IMR-90 (cell line): ENCODE data around the gene UPK2. TPM values are rescaled to one million over a fixed set of nuclear protein-coding genes. Genes with fewer than 3 reads are reported as not detected.

Experiments used
- ATAC-seq: fragments of 200-7000 bp; cut with Tn5 transposase; 2 replicates; pipeline ENCODE4 v1.9.1; 2020; ENCODE audit warnings: low read depth, mild to moderate bottlenecking, moderate library complexity
- BruUV-seq: library from RNA; stranded (reverse); fragments of 400-500 nt; replicated peaks from 2 replicates; lab custom pipeline; 2021; lab: Mats Ljungman, UMichigan
- CTCF ChIA-PET: fragments of 300-600 bp; formaldehyde crosslinking; extraction: SDS; loops from one replicate; lab custom pipeline; 2021; ENCODE audit warnings: antibody characterized with exemption; lab: Yijun Ruan, JAX
- POLR2A ChIA-PET: fragments of 300-600 bp; sonication (Branson Sonifier 250); formaldehyde crosslinking; loops from one replicate; lab custom pipeline; 2022; ENCODE audit warnings: antibody characterized with exemption; ENCODE audit not compliant: unreplicated experiment; lab: Charles Lee
- DNase-seq: peaks from one replicate; pipeline ENCODE4 v3.0.0; 2013
- H2AFZ ChIP-seq: replicated peaks from 2 replicates; pipeline ENCODE3; 2013; ENCODE audit warnings: low read length, mild to moderate bottlenecking; ENCODE audit not compliant: poor library complexity
- H2AK5ac ChIP-seq: 2 replicates; pipeline ENCODE4 v1.6.1; 2013; ENCODE audit warnings: low read depth, low read length, inconsistent platforms
- H2AK9ac ChIP-seq: replicated peaks from 2 replicates; pipeline ENCODE3; 2013; ENCODE audit warnings: mild to moderate bottlenecking, low read depth, low read length, moderate library complexity; ENCODE audit not compliant: poor library complexity
- H2BK120ac ChIP-seq: 2 replicates; pipeline ENCODE4 v1.6.1; 2013; ENCODE audit warnings: low read depth, low read length, inconsistent platforms
- H2BK15ac ChIP-seq: 3 replicates; pipeline ENCODE4 v1.6.1; 2013; ENCODE audit warnings: low read depth, low read length, inconsistent platforms
- H2BK20ac ChIP-seq: 2 replicates; pipeline ENCODE4 v1.6.1; 2013; ENCODE audit warnings: low read depth, mild to moderate bottlenecking, inconsistent platforms, low read length, moderate library complexity
- H2BK5ac ChIP-seq: 2 replicates; pipeline ENCODE4 v1.6.1; 2013; ENCODE audit warnings: mild to moderate bottlenecking, low read depth, low read length, inconsistent platforms; ENCODE audit not compliant: poor library complexity, severe bottlenecking
- H3K14ac ChIP-seq: replicated peaks from 2 replicates; pipeline ENCODE4 v1.6.1; 2013; ENCODE audit warnings: low read depth, low read length, inconsistent platforms
- H3K18ac ChIP-seq: 2 replicates; pipeline ENCODE4 v1.6.1; 2013; ENCODE audit warnings: low read depth, low read length, control low read depth
- H3K23ac ChIP-seq: 2 replicates; pipeline ENCODE4 v1.6.1; 2013; ENCODE audit warnings: low read depth, low read length, inconsistent platforms
- H3K27ac ChIP-seq: 2 replicates; pipeline ENCODE4 v1.5.1; 2013; ENCODE audit warnings: mild to moderate bottlenecking, control low read depth, low read length; ENCODE audit not compliant: insufficient read depth
- H3K27me3 ChIP-seq: 2 replicates; pipeline ENCODE4 v1.6.1; 2013; ENCODE audit warnings: low read length; ENCODE audit not compliant: control insufficient read depth, insufficient read depth
- H3K36me3 ChIP-seq: 2 replicates; pipeline ENCODE4 v1.6.1; 2013; ENCODE audit warnings: low read length, mixed read lengths; ENCODE audit not compliant: control insufficient read depth, insufficient read depth
- H3K4ac ChIP-seq: 2 replicates; pipeline ENCODE4 v1.6.1; 2013; ENCODE audit warnings: low read depth, low read length, inconsistent platforms
- H3K4me1 ChIP-seq: 2 replicates; pipeline ENCODE4 v1.6.1; 2013; ENCODE audit warnings: low read length, mixed read lengths; ENCODE audit not compliant: control insufficient read depth, insufficient read depth
- H3K4me2 ChIP-seq: 2 replicates; pipeline ENCODE4 v1.6.1; 2013; ENCODE audit warnings: low read depth, mild to moderate bottlenecking, control low read depth, low read length, moderate library complexity
- H3K4me3 ChIP-seq: 2 replicates; pipeline ENCODE4 v1.5.1; 2013; ENCODE audit warnings: low read depth, mild to moderate bottlenecking, control low read depth, low read length, moderate library complexity; ENCODE audit not compliant: insufficient read depth
- H3K56ac ChIP-seq: 2 replicates; pipeline ENCODE4 v1.6.1; 2013; ENCODE audit warnings: low read length, inconsistent platforms; ENCODE audit not compliant: insufficient read depth; ENCODE audit errors: extremely low read depth
- H3K79me1 ChIP-seq, 2 experiments: 2 replicates each; pipeline ENCODE4 v1.6.1; 2013; ENCODE audit warnings: low read length in 2 of 2, inconsistent platforms in 1 of 2, low read depth in 1 of 2
- H3K9ac ChIP-seq: 2 replicates; pipeline ENCODE4 v1.6.1; 2013; ENCODE audit warnings: low read depth, low read length, control low read depth
- H3K9me1 ChIP-seq: 2 replicates; pipeline ENCODE4 v1.6.1; 2013; ENCODE audit warnings: low read length, inconsistent platforms; ENCODE audit not compliant: insufficient read depth
- H3K9me3 ChIP-seq: 2 replicates; pipeline ENCODE4 v1.6.1; 2013; ENCODE audit warnings: low read length; ENCODE audit not compliant: control insufficient read depth, insufficient read depth
- H4K20me1 ChIP-seq: 2 replicates; pipeline ENCODE4 v1.6.1; 2013; ENCODE audit warnings: low read length, inconsistent platforms; ENCODE audit not compliant: insufficient read depth
- H4K5ac ChIP-seq: 2 replicates; pipeline ENCODE4 v1.6.1; 2013; ENCODE audit warnings: mild to moderate bottlenecking, low read depth, low read length, control low read depth
- H4K8ac ChIP-seq, 2 experiments: 2 replicates each; pipeline ENCODE4 v1.6.1; 2013; ENCODE audit warnings: low read depth in 2 of 2, low read length in 2 of 2, control low read depth in 1 of 2, inconsistent platforms in 1 of 2
- H4K91ac ChIP-seq: 2 replicates; pipeline ENCODE4 v1.6.1; 2013; ENCODE audit warnings: low read depth, low read length, inconsistent platforms; ENCODE audit not compliant: insufficient read depth
- BHLHE40 ChIP-seq: fragments of 150-350 bp; IDR thresholded peaks from 2 replicates; pipeline ENCODE4 v1.6.1; 2016; ENCODE audit warnings: mild to moderate bottlenecking, low read depth, low read length
- CHD1 ChIP-seq: IDR thresholded peaks from 2 replicates; pipeline ENCODE4 v1.6.1; 2012; ENCODE audit warnings: low read depth, low read length, improper control_type of control experiment
- FOS ChIP-seq: fragments of 150-350 bp; IDR thresholded peaks from 2 replicates; pipeline ENCODE4 v1.6.1; 2016; ENCODE audit warnings: low read depth, low read length
- MAFK ChIP-seq: IDR thresholded peaks from 2 replicates; pipeline ENCODE4 v1.6.1; 2012; ENCODE audit warnings: low read depth, low read length, improper control_type of control experiment
- MAZ ChIP-seq: IDR thresholded peaks from 2 replicates; pipeline ENCODE4 v1.6.1; 2012; ENCODE audit warnings: low read depth, mild to moderate bottlenecking, low read length, improper control_type of control experiment, moderate library complexity, borderline replicate concordance
- MXI1 ChIP-seq: IDR thresholded peaks from 2 replicates; pipeline ENCODE4 v1.6.1; 2012; ENCODE audit warnings: low read depth, mild to moderate bottlenecking, low read length, moderate library complexity, borderline replicate concordance
- NFE2L2 ChIP-seq: fragments of 150-350 bp; IDR thresholded peaks from 2 replicates; pipeline ENCODE4 v1.6.1; 2016; ENCODE audit warnings: low read depth, mild to moderate bottlenecking, low read length
- POLR2A ChIP-seq: IDR thresholded peaks from 2 replicates; pipeline ENCODE4 v1.6.1; 2012; ENCODE audit warnings: mild to moderate bottlenecking, low read depth, low read length
- RAD21 ChIP-seq: IDR thresholded peaks from 2 replicates; pipeline ENCODE4 v1.6.1; 2012; ENCODE audit warnings: low read length, improper control_type of control experiment
- RCOR1 ChIP-seq: IDR thresholded peaks from 2 replicates; pipeline ENCODE4 v1.6.1; 2012; ENCODE audit warnings: mild to moderate bottlenecking, low read length, improper control_type of control experiment; ENCODE audit not compliant: insufficient replicate concordance
- RFX5 ChIP-seq: IDR thresholded peaks from 2 replicates; pipeline ENCODE4 v1.8.0; 2012; ENCODE audit warnings: low read depth, mild to moderate bottlenecking, low read length, moderate library complexity
- SMC3 ChIP-seq: fragments of 150-350 bp; IDR thresholded peaks from 2 replicates; pipeline ENCODE4 v1.6.1; 2016; ENCODE audit warnings: low read depth, mild to moderate bottlenecking, antibody characterized with exemption, low read length, moderate library complexity
- WGBS, 2 experiments: methylation state at CpG; one replicate each; pipeline versions ENCODE4 v1.1.5 to v1.1.7; 2013; ENCODE audit warnings: missing lambda C conversion rate in 2 of 2; ENCODE audit not compliant: insufficient read length in 1 of 2; ENCODE audit errors: extremely low coverage in 2 of 2; 5-methylcytosine and 5-hydroxymethylcytosine counted together
- dilution Hi-C: fragments of 300-500 bp; cut with HindIII; formaldehyde crosslinking; loops from one replicate; pipeline ENCODE4 v1.14.3; 2018; ENCODE audit warnings: low sequenced_read_pairs; ENCODE audit not compliant: unreplicated experiment
- in situ Hi-C: fragments of 300-500 bp; cut with MboI; formaldehyde crosslinking; loops from 3 replicates; pipeline ENCODE4 v1.14.3; 2019; ENCODE audit warnings: low sequenced_read_pairs, inconsistent platforms, mixed read lengths
- intact Hi-C: fragments of 100-400 bp; cut with micrococcal nuclease; formaldehyde crosslinking; loops from 2 replicates; pipeline ENCODE4 v1.10.0; 2022
- polyA plus RNA-seq, 3 experiments: library from polyadenylated mRNA; depleted of rRNA; stranded (reverse); fragments of >200 nt; gene quantifications; 2 replicates each; pipeline ENCODE4 v1.2.3, GENCODE V29; 2012; ENCODE audit warnings: low replicate concordance in 1 of 3
- total RNA-seq: library from RNA; depleted of rRNA; stranded (reverse); fragments of >200 nt; gene quantifications from 2 replicates; pipeline ENCODE4 v1.2.3, GENCODE V29; 2012
- TF ChIP-seq, protein P1 (sequence below): conservative IDR thresholded peaks from 2 replicates; pipeline ENCODE4 v1.5.1; 2012; ENCODE audit warnings: mild to moderate bottlenecking, low read depth, low read length, improper control_type of control experiment
- TF ChIP-seq, protein P2 (sequence below): fragments of 150-350 bp; IDR thresholded peaks from 2 replicates; pipeline ENCODE4 v1.6.1; 2016; ENCODE audit warnings: low read depth, mild to moderate bottlenecking, low read length, moderate library complexity, borderline replicate concordance

Gene UPK2
- total and polyA plus RNA-seq, 2 of the 4 experiments (the other 2 are of a cell fraction), result 0.26 TPM; not detected in 1

DNA sequence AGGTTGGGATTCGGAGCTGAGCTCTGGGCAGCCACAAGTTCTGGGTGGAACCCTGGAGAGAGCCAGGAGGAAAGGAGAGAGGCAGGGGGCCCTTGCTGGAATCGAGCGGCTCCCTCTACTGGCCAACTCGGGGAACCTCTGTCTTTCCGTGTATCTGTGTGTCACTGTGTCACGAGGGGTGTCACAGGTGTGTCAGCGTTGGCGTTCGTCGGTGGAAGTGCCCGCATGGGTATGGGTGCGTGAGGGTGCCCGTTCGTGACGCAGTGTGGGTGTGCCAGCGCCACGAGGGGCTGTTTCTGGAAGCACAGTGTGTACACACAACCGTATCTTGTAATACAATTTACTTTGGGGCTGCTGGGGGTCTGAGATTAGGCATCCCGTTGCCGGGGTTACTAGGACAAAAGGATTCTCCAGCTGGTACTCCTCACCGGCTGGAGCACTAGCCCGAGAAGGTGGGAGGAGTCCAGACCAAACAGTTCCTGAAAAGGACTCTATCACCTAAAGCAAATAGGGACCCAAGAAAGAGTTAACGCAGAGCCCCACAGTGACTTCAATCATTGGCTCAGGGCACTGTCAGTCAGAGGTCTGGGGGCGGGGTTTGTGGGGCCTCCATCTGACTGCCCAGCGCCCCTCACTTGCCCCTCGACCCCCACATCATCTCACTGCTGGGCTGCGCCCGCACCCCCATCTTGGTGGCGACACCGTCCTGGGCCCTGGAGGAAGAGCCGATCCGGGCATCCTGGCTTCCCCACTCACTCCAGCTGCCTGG lies 27.8 kb upstream of the UPK2 start:
- ChIA-PET POLR2A (no interaction called here), CTCF (interaction anchor here (0.5 to 1.4 kb wide), 10 partner anchors 10 to 247 kb away, joined by 3 to 15 read pairs (median 3); no protein-coding TSS in a partner anchor)
- Histone ChIP-seq H3K18ac (no peak overlapping the region; the same call in 1 of the 2 replicates), H3K4ac (peak overlapping the region; percentile 77), H4K91ac (0 out of 2 replicates have a peak overlapping the region, but pooled peaks have one; percentile 26), H2AK5ac (peak overlapping the region; percentile 85; the same call in 1 of the 2 replicates), H3K9me3 (no peaks in the 10 kb centered on the region), H2AFZ (peak overlapping the region; percentile 97), H3K36me3 (no peaks in the 10 kb centered on the region), H3K14ac (no peak overlapping the region), H4K20me1 (peaks cover 18% of the 10 kb centered on the region), H4K5ac (no peak overlapping the region), H2BK20ac (peak overlapping the region; percentile 22; the same call in 1 of the 2 replicates), H3K23ac (no peak overlapping the region), H2BK120ac (peak overlapping the region; percentile 59; the same call in 1 of the 2 replicates), H2BK15ac (no peak overlapping the region), H3K4me1 (peaks cover 3% of the 10 kb centered on the region; the same call in 1 of the 2 replicates), H3K27ac (peak overlapping the region; percentile 88), H3K9me1 (no peaks in the 10 kb centered on the region), H3K9ac (peak overlapping the region; percentile 75), H4K8ac (peak overlapping the region in 1 of 2 experiments; percentile 72; a peak in 1 of 4 replicates), H3K27me3 (no peaks in the 10 kb centered on the region), H2AK9ac (peak overlapping the region; percentile 96), H2BK5ac (peak overlapping the region; percentile 70), H3K4me2 (peak overlapping the region; percentile 80), H3K79me1 (peaks cover 0 to 24% of the 10 kb centered on the region in 2 experiments; a peak in 2 of 4 replicates), H3K4me3 (peak overlapping the region; percentile 69), H3K56ac (no peak overlapping the region)
- dilution Hi-C loops (no loop called here), in situ Hi-C loops (no loop called here), intact Hi-C loops (loop anchor here (1.0 kb wide), 4 partner anchors 21 to 269 kb away; partner anchors contain the start of gene DDX6)
- DNase-seq, result peak; percentile 92
- ATAC-seq, result peak; percentile 68
- 0% methylated on average over 1 of the region's 32 CpGs; no CpG with 5 or more reads in 1 of the 2 experiments for WGBS, 2 experiments
- no TSS peak for BruUV-seq
- TF ChIP-seq MXI1 (no peak), MAZ (peak; percentile 85; the same call in 1 of the 2 replicates), SMC3 (peak; percentile 78), FOS (no peak; the same call in 1 of the 2 replicates), CHD1 (no peak), RAD21 (peak; percentile 81), NFE2L2 (no peak), BHLHE40 (peak; percentile 20; the same call in 1 of the 2 replicates), RFX5 (no peak), RCOR1 (peak; percentile 16), POLR2A (no peak), MAFK (no peak)
- TF ChIP-seq, protein P1, sequence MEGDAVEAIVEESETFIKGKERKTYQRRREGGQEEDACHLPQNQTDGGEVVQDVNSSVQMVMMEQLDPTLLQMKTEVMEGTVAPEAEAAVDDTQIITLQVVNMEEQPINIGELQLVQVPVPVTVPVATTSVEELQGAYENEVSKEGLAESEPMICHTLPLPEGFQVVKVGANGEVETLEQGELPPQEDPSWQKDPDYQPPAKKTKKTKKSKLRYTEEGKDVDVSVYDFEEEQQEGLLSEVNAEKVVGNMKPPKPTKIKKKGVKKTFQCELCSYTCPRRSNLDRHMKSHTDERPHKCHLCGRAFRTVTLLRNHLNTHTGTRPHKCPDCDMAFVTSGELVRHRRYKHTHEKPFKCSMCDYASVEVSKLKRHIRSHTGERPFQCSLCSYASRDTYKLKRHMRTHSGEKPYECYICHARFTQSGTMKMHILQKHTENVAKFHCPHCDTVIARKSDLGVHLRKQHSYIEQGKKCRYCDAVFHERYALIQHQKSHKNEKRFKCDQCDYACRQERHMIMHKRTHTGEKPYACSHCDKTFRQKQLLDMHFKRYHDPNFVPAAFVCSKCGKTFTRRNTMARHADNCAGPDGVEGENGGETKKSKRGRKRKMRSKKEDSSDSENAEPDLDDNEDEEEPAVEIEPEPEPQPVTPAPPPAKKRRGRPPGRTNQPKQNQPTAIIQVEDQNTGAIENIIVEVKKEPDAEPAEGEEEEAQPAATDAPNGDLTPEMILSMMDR, result peak; percentile 88
- TF ChIP-seq, protein P2, sequence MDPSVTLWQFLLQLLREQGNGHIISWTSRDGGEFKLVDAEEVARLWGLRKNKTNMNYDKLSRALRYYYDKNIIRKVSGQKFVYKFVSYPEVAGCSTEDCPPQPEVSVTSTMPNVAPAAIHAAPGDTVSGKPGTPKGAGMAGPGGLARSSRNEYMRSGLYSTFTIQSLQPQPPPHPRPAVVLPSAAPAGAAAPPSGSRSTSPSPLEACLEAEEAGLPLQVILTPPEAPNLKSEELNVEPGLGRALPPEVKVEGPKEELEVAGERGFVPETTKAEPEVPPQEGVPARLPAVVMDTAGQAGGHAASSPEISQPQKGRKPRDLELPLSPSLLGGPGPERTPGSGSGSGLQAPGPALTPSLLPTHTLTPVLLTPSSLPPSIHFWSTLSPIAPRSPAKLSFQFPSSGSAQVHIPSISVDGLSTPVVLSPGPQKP, result no peak
